Ovary (tissue), 10 donors: ENCODE measurements around the gene CEMP1. TPM values are rescaled to one million over a fixed set of nuclear protein-coding genes. Genes with fewer than 3 reads are reported as not detected.
A peak's percentile ranks its signal among the peaks of the same experiment; 100 is the strongest.
"Not testable (repeated sequence)": the region's sequence is repeated elsewhere in the genome, so short reads cannot be mapped to it uniquely, and the experiment has no call there.

ENCODE experiments used
- DNase-seq, 5 donors: peaks; one replicate each; pipeline ENCODE4 v3.0.0-alpha.2; 2019 to 2020
- H3K27ac ChIP-seq, 2 donors: fragments of 200-600 bp; one replicate each; pipeline versions ENCODE4 v1.5.1 to v1.8.0; 2019 to 2022
- H3K27me3 ChIP-seq: fragments of 200-600 bp; one replicate; pipeline ENCODE4 v1.8.0; 2022
- H3K36me3 ChIP-seq: fragments of 200-600 bp; sonication (generic); one replicate; pipeline ENCODE4 v1.5.1; 2019
- H3K4me1 ChIP-seq: one replicate; pipeline ENCODE4 v1.8.1; 2013; ENCODE audit warnings: mild to moderate bottlenecking, moderate library complexity; ENCODE audit not compliant: insufficient read depth
- H3K4me3 ChIP-seq: fragments of 200-600 bp; sonication (generic); one replicate; pipeline ENCODE4 v1.5.1; 2017
- H3K9me3 ChIP-seq, 2 donors: fragments of 200-600 bp in 1 of 2; sonication (generic) in 1 of 2; one replicate each; pipeline versions ENCODE4 v1.5.1 to v1.8.1; 2013 to 2019; ENCODE audit warnings: mild to moderate bottlenecking in 1 of 2, moderate library complexity in 1 of 2
- CTCF ChIP-seq, 3 donors: fragments of 450-650 bp in 2 of 3; fragments of 200-600 bp in 1 of 3; IDR thresholded peaks; one replicate each; pipeline versions ENCODE4 v1.5.1 to v1.8.0; 2016 to 2022; ENCODE audit warnings: antibody characterized with exemption in 3 of 3, mild to moderate bottlenecking in 1 of 3
- EP300 ChIP-seq: sonication (generic); formaldehyde crosslinking; IDR thresholded peaks from one replicate; pipeline ENCODE4 v1.6.1; 2017; ENCODE audit warnings: antibody characterized with exemption
- POLR2A ChIP-seq: fragments of 450-650 bp; IDR thresholded peaks from one replicate; pipeline ENCODE4 v1.6.1; 2017; ENCODE audit warnings: antibody characterized with exemption, mild to moderate bottlenecking, moderate library complexity
- WGBS, 3 donors: extraction: QIAGEN DNeasy Blood & Tissue Kit in 1 of 3; methylation state at CpG; one replicate each; pipeline versions ENCODE4 v1.1.5 to v1.1.7; 2013 to 2017; 5-methylcytosine and 5-hydroxymethylcytosine counted together
- intact Hi-C, 4 donors: fragments of 100-400 bp; cut with DNase I; formaldehyde crosslinking; loops; one replicate each; pipeline versions ENCODE4 v1.11.0 to v1.15.1; 2022 to 2023
- long read RNA-seq, 3 donors: library from polyadenylated mRNA in 2 of 3; unstranded in 2 of 3; transcript quantifications; one replicate each; pipeline ENCODE4 v2.0.0 and lab custom pipeline, GENCODE V29; 2021 to 2026
- polyA plus RNA-seq, 2 donors: library from polyadenylated mRNA; stranded (reverse); fragments of 200-250 nt in 1 of 2; fragments of 350-450 nt in 1 of 2; fragmentation: Illumina TruSeq in 1 of 2; extraction: RNeasy Lipid Tissue Mini Kit (QIAGEN cat#74804) in 1 of 2; gene quantifications; one replicate each; pipeline ENCODE4 v1.2.3, GENCODE V29; 2013 to 2014
- total RNA-seq, 7 donors: library from RNA; depleted of rRNA in 2 of 7; stranded (reverse); fragments of >200 nt in 2 of 7; fragmentation: NEBNext Ultra II Directional in 3 of 7; extraction: Animal tissue kit (Norgen Biotek cat#: 25700) in 3 of 7; gene quantifications; one replicate each; pipeline versions ENCODE4 v1.1.0 to v1.2.4, GENCODE V29; 2016 to 2023
- donor health status: DM: no; HTN: no; CAD: no; lungs with moderate emphysema.
- donor health status: DM: no; HTN: no; CAD: no.
- donor health status: Bipolar disorder and iron deficiency.
- donor health status: DM: yes; HTN: yes; CAD: no.
- donor health status: DM: no; HTN: no; CAD: no.
- donor health status: DM: yes; HTN: yes; CAD: no.

The CEMP1 gene
- total RNA-seq (1 to 10 TPM in 1 of 7 donors, under 1 TPM in 3, not detected in 3; 0.36 to 1.0 (median 0.41) TPM), polyA plus RNA-seq (under 1 TPM in 1 of 2 donors, not detected in 1; 0.33 TPM)
- long read RNA-seq, donor 1: 0 reads
- long read RNA-seq, donor 2, transcript CEMP1-202 (1 exons, 1,374 nt): major isoform, 31 of 31 reads
- long read RNA-seq, donor 2, partial matches to known transcripts: 0 of 31 reads
- long read RNA-seq, donor 2, other reads (novel, unspliced or antisense): 0 of 31 reads
- long read RNA-seq, donor 3: 0 reads

- no peak for TF ChIP-seq POLR2A
- TF ChIP-seq EP300: no peak
- TF ChIP-seq CTCF (IDR thresholded peaks at IDR 0.05): no peak
- H3K27me3 ChIP-seq: no peaks in the 10 kb centered on the region
- H3K36me3 ChIP-seq: no peaks in the 10 kb centered on the region
- no peaks in the 10 kb centered on the region for H3K9me3 ChIP-seq
- H3K27ac ChIP-seq: peak within 1 kb of the TSS; percentile 88 to 90
- no peak for DNase-seq
- H3K4me3 ChIP-seq: peak within 1 kb of the TSS; percentile 54
- peaks cover 2% of the 10 kb centered on the region for H3K4me1 ChIP-seq
- WGBS, 3 donors: 10 to 13% (median 12%) methylated on average over 11 of the region's 11 CpGs
- intact Hi-C loops: no loop called here
Measured at GRCh38 chr16:2531371-2531695, at the start of gene CEMP1. Gene CEMP1, minus strand, starts transcription at chr16:2531408. Its CDS starts 335 bp downstream, at chr16:2531073.

GRCh38 chr16:2580818-2581217 is 49.6 kb upstream of the CEMP1 start:
- H3K9me3 ChIP-seq, H3K27ac ChIP-seq, H3K27me3 ChIP-seq, DNase-seq, H3K4me1 ChIP-seq, H3K4me3 ChIP-seq, intact Hi-C loops, H3K36me3 ChIP-seq: not testable (repeated sequence)
- WGBS, 3 donors: no CpG with 5 or more reads among the region's 21 CpGs

- H3K4me3 ChIP-seq, H3K9me3 ChIP-seq, H3K27ac ChIP-seq, H3K4me1 ChIP-seq, H3K27me3 ChIP-seq, H3K36me3 ChIP-seq, DNase-seq, intact Hi-C loops: not testable (repeated sequence)
- 72 to 100% methylated on average over 1 to 6 of the region's 11 CpGs; no CpG with 5 or more reads in 1 of the 3 donors for WGBS, 3 donors
Measured at GRCh38 chr16:2580143-2580542, 48.9 kb upstream of the CEMP1 start.

- 79% methylated on average over 4 of the region's 12 CpGs; no CpG with 5 or more reads in 2 of the 3 donors for WGBS, 3 donors
- H3K27me3 ChIP-seq, H3K4me1 ChIP-seq, H3K36me3 ChIP-seq, H3K9me3 ChIP-seq, intact Hi-C loops, H3K4me3 ChIP-seq, H3K27ac ChIP-seq, DNase-seq: not testable (repeated sequence)
Measured at GRCh38 chr16:2578905-2579304, 47.7 kb upstream of the CEMP1 start.

GRCh38 chr16:2577044-2577443 is 45.8 kb upstream of the CEMP1 start:
- intact Hi-C loops, H3K27ac ChIP-seq, H3K36me3 ChIP-seq, H3K4me1 ChIP-seq, H3K27me3 ChIP-seq, H3K9me3 ChIP-seq, H3K4me3 ChIP-seq: not testable (repeated sequence)
- peak in 1 of 5 donors; percentile 6 for DNase-seq
- WGBS, 3 donors: 90 to 95% methylated on average over 11 to 20 of the region's 26 CpGs; no CpG with 5 or more reads in 1 of the 3 donors

- H3K27me3 ChIP-seq, DNase-seq, H3K4me3 ChIP-seq, H3K36me3 ChIP-seq, H3K27ac ChIP-seq, intact Hi-C loops, H3K9me3 ChIP-seq, H3K4me1 ChIP-seq: not testable (repeated sequence)
- 69 to 80% (median 77%) methylated on average over 2 to 16 of the region's 21 CpGs for whole genome bisulfite sequencing, 3 donors
Measured at GRCh38 chr16:2575839-2576238, 44.6 kb upstream of the CEMP1 start.

- H3K27ac ChIP-seq, intact Hi-C loops: not testable (repeated sequence)
- WGBS, 3 donors: no CpG with 5 or more reads among the region's 6 CpGs
Measured at GRCh38 chr16:2572704-2573103, 41.5 kb upstream of the CEMP1 start.

GRCh38 chr16:2568573-2568972 is 37.4 kb upstream of the CEMP1 start:
- H3K4me1 ChIP-seq, H3K9me3 ChIP-seq, H3K4me3 ChIP-seq, H3K36me3 ChIP-seq, H3K27me3 ChIP-seq, H3K27ac ChIP-seq, DNase-seq, intact Hi-C loops: not testable (repeated sequence)
- no CpG with 5 or more reads among the region's 11 CpGs for WGBS, 3 donors

More at GRCh38 chr16:2572704-2573103, 41.5 kb upstream of the CEMP1 start:
- H3K27me3 ChIP-seq, DNase-seq, H3K4me1 ChIP-seq, H3K36me3 ChIP-seq, H3K4me3 ChIP-seq, H3K9me3 ChIP-seq: not testable (repeated sequence)

GRCh38 chr16:2567506-2567905 is 36.3 kb upstream of the CEMP1 start:
- H3K4me3 ChIP-seq: not testable (repeated sequence)

GRCh38 chr16:2560798-2561133 is 29.6 kb upstream of the CEMP1 start:
- H3K4me3 ChIP-seq, H3K4me1 ChIP-seq, H3K9me3 ChIP-seq, H3K36me3 ChIP-seq, H3K27ac ChIP-seq, H3K27me3 ChIP-seq, intact Hi-C loops: not testable (repeated sequence)
- peak; percentile 23 to 77 (median 62) for DNase-seq
- WGBS, 3 donors: 8 to 24% methylated on average over 2 of the region's 4 CpGs; no CpG with 5 or more reads in 1 of the 3 donors

More at GRCh38 chr16:2567506-2567905, 36.3 kb upstream of the CEMP1 start:
- H3K27me3 ChIP-seq, H3K9me3 ChIP-seq, H3K36me3 ChIP-seq, DNase-seq, H3K27ac ChIP-seq, intact Hi-C loops, H3K4me1 ChIP-seq: not testable (repeated sequence)
- WGBS, 3 donors: no CpG with 5 or more reads among the region's 6 CpGs

- DNase-seq, H3K9me3 ChIP-seq, H3K36me3 ChIP-seq, H3K4me3 ChIP-seq, intact Hi-C loops, H3K4me1 ChIP-seq, H3K27me3 ChIP-seq, H3K27ac ChIP-seq: not testable (repeated sequence)
- 73 to 85% (median 80%) methylated on average over 8 to 10 of the region's 17 CpGs for WGBS, 3 donors
Measured at GRCh38 chr16:2560131-2560797, 29.1 kb upstream of the CEMP1 start.
